SU-DHL-6 (cell line): ENCODE measurements around the gene AQP5.

Experiments used
- H2AFZ ChIP-seq: fragments of 200-600 bp; sonication (generic); 2 replicates; pipeline ENCODE4 v1.6.1; 2014; ENCODE audit warnings: low read depth, mild to moderate bottlenecking, moderate library complexity, mixed read lengths, antibody characterized with exemption, low read length; ENCODE audit not compliant: severe bottlenecking
- H3F3A ChIP-seq: fragments of 200-600 bp; shearing (Covaris generic); 2 replicates; pipeline ENCODE4 v1.6.0; 2016; ENCODE audit warnings: antibody characterized with exemption, mild to moderate bottlenecking; ENCODE audit not compliant: insufficient read depth
- H3K27ac ChIP-seq: fragments of 200-600 bp; sonication (generic); 2 replicates; pipeline ENCODE4 v1.5.1; 2016; ENCODE audit warnings: low read depth, mild to moderate bottlenecking, low read length, moderate library complexity, mixed read lengths
- H3K27me3 ChIP-seq: fragments of 200-600 bp; sonication (generic), shearing (Covaris generic); 2 replicates; pipeline ENCODE4 v1.6.0; 2014; ENCODE audit warnings: mild to moderate bottlenecking, low read length
- H3K36me3 ChIP-seq: fragments of 200-600 bp; sonication (generic); 2 replicates; pipeline ENCODE4 v1.6.1; 2014; ENCODE audit warnings: mild to moderate bottlenecking, low read length, mixed read lengths
- H3K4me2 ChIP-seq: fragments of 300-600, 200-600 bp; shearing (Covaris generic), sonication (generic); 2 replicates; pipeline ENCODE4 v1.6.0; 2014; ENCODE audit warnings: low read length, low read depth, mild to moderate bottlenecking; ENCODE audit not compliant: poor library complexity, severe bottlenecking
- H3K4me3 ChIP-seq: fragments of 200-600 bp; sonication (generic); 2 replicates; pipeline ENCODE4 v1.5.1; 2014; ENCODE audit warnings: antibody characterized with exemption, low read length, mild to moderate bottlenecking, mixed read lengths; ENCODE audit not compliant: insufficient read depth, poor library complexity, severe bottlenecking
- H3K79me2 ChIP-seq: fragments of 200-600 bp; sonication (generic); 2 replicates; pipeline ENCODE4 v1.6.1; 2014; ENCODE audit warnings: mild to moderate bottlenecking, low read length, moderate library complexity; ENCODE audit not compliant: insufficient read depth
- H3K9ac ChIP-seq: fragments of 200-600 bp; sonication (generic); 2 replicates; pipeline ENCODE4 v1.7.0; 2014; ENCODE audit warnings: mild to moderate bottlenecking, low read length
- H3K9me2 ChIP-seq: fragments of 200-600 bp; sonication (generic); replicated peaks from 2 replicates; pipeline ENCODE4 v1.6.1; 2014; ENCODE audit warnings: low read length; ENCODE audit not compliant: insufficient read depth
- H3K9me3 ChIP-seq: fragments of 200-600 bp; sonication (generic); 2 replicates; pipeline ENCODE4 v1.6.1; 2014; ENCODE audit warnings: low read length, mixed read lengths; ENCODE audit not compliant: insufficient read depth
- H4K20me1 ChIP-seq: fragments of 200-600 bp; sonication (generic); 2 replicates; pipeline ENCODE4 v1.6.1; 2014; ENCODE audit warnings: low read depth, mild to moderate bottlenecking, antibody characterized with exemption, low read length, moderate library complexity, mixed read lengths
- CTCF ChIP-seq: fragments of 200-600 bp; sonication (generic); IDR thresholded peaks from one replicate; pipeline ENCODE4 v1.5.1; 2017; ENCODE audit warnings: antibody characterized with exemption, mild to moderate bottlenecking, low read length, moderate library complexity; ENCODE audit not compliant: insufficient read depth, poor library complexity, severe bottlenecking
- EZH2phosphoT487 ChIP-seq: fragments of 200-600 bp; sonication (generic), shearing (Covaris generic); conservative IDR thresholded peaks from 2 replicates; pipeline ENCODE4 v1.6.1; 2018; ENCODE audit warnings: mild to moderate bottlenecking, antibody characterized with exemption, low read length, moderate library complexity, mixed read lengths

The AQP5 gene

GRCh38 chr12:49945394-49946080 lies 16.1 kb upstream of the AQP5 start:
- no peak overlapping the region for H3K9ac ChIP-seq
- H3K9me3 ChIP-seq = no peaks in the 10 kb centered on the region
- H3K27me3 ChIP-seq = no peaks in the 10 kb centered on the region
- H3K36me3 ChIP-seq = no peaks in the 10 kb centered on the region
- H3K79me2 ChIP-seq = no peaks in the 10 kb centered on the region
- no peak overlapping the region for H3K4me3 ChIP-seq
- H4K20me1 ChIP-seq = no peaks in the 10 kb centered on the region
- H3F3A ChIP-seq = no peaks in the 10 kb centered on the region
- no peaks in the 10 kb centered on the region for H3K9me2 ChIP-seq
- no peak overlapping the region for H3K27ac ChIP-seq
- no peak overlapping the region for H3K4me2 ChIP-seq
- H2AFZ ChIP-seq = no peak overlapping the region
- TF ChIP-seq EZH2phosphoT487 (no peak), CTCF (peak; percentile 75)

- Histone ChIP-seq H3K27me3 (no peaks in the 10 kb centered on the region), H2AFZ (no peak overlapping the region), H4K20me1 (no peaks in the 10 kb centered on the region), H3K4me3 (no peak overlapping the region), H3K36me3 (no peaks in the 10 kb centered on the region), H3K9me3 (no peaks in the 10 kb centered on the region), H3F3A (no peaks in the 10 kb centered on the region), H3K79me2 (no peaks in the 10 kb centered on the region), H3K27ac (no peak overlapping the region), H3K9ac (no peak overlapping the region), H3K9me2 (no peaks in the 10 kb centered on the region), H3K4me2 (no peak overlapping the region)
- TF ChIP-seq EZH2phosphoT487 = no peak
- TF ChIP-seq CTCF = no peak
Measured at GRCh38 chr12:49946086-49946485, 15.6 kb upstream of the AQP5 start.

GRCh38 chr12:49946497-49946896 lies 15.2 kb upstream of the AQP5 start:
- no peak for TF ChIP-seq EZH2phosphoT487
- TF ChIP-seq CTCF = no peak
- Histone ChIP-seq H2AFZ (no peak overlapping the region), H4K20me1 (no peaks in the 10 kb centered on the region), H3K9ac (no peak overlapping the region), H3F3A (no peaks in the 10 kb centered on the region), H3K36me3 (no peaks in the 10 kb centered on the region), H3K27ac (no peak overlapping the region), H3K9me3 (no peaks in the 10 kb centered on the region), H3K9me2 (no peaks in the 10 kb centered on the region), H3K4me2 (no peak overlapping the region), H3K79me2 (no peaks in the 10 kb centered on the region), H3K4me3 (no peak overlapping the region), H3K27me3 (no peaks in the 10 kb centered on the region)
